Liver (tissue), 3 donors: ENCODE measurements around the gene ROPN1L.

Experiments
- EGR1 ChIP-seq, 2 donors: IDR thresholded peaks; 2 replicates each; pipeline ENCODE4 v1.6.1; 2016 to 2018; ENCODE audit warnings: antibody characterized with exemption in 2 of 2, low read depth in 2 of 2
- GABPA ChIP-seq, 2 donors: IDR thresholded peaks in 1 of 2; conservative IDR thresholded peaks in 1 of 2; 2 replicates each; pipeline ENCODE4 v1.6.1; 2016; ENCODE audit warnings: antibody characterized with exemption in 2 of 2, mild to moderate bottlenecking in 1 of 2, moderate library complexity in 1 of 2
- HNF4G ChIP-seq: IDR thresholded peaks from 2 replicates; pipeline ENCODE4 v1.6.1; 2016; ENCODE audit warnings: antibody characterized with exemption
- JUND ChIP-seq, 2 donors: IDR thresholded peaks; 2 replicates each; pipeline ENCODE4 v1.6.1; 2016; ENCODE audit warnings: antibody characterized with exemption in 2 of 2
- RAD21 ChIP-seq, 2 donors: IDR thresholded peaks; 2 replicates each; pipeline ENCODE4 v1.6.1; 2016; ENCODE audit warnings: antibody characterized with exemption in 2 of 2, mild to moderate bottlenecking in 2 of 2
- TAF1 ChIP-seq: conservative IDR thresholded peaks from 2 replicates; pipeline ENCODE4 v1.6.1; 2016; ENCODE audit warnings: antibody characterized with exemption, mild to moderate bottlenecking
- YY1 ChIP-seq: IDR thresholded peaks from 2 replicates; pipeline ENCODE4 v1.6.1; 2016; ENCODE audit warnings: antibody characterized with exemption, mild to moderate bottlenecking
- TF ChIP-seq, protein P1 (sequence below): IDR thresholded peaks from 2 replicates; pipeline ENCODE4 v1.6.1; 2016; ENCODE audit warnings: antibody characterized with exemption
- TF ChIP-seq, protein P2 (sequence below): fragments of 150-350 bp; IDR thresholded peaks from 2 replicates; pipeline ENCODE4 v1.5.1; 2017; ENCODE audit warnings: improper control_type of control experiment, low read depth, low read length; ENCODE audit not compliant: missing input control
- TF ChIP-seq, protein P3 (sequence below): IDR thresholded peaks from 2 replicates; pipeline ENCODE4 v1.6.1; 2016; ENCODE audit warnings: antibody characterized with exemption
- TF ChIP-seq, protein P4 (sequence below): IDR thresholded peaks from 2 replicates; pipeline ENCODE4 v1.6.1; 2016; ENCODE audit warnings: antibody characterized with exemption, mild to moderate bottlenecking
- donor health status: healthy.
- donor health status: healthy.

DNA sequence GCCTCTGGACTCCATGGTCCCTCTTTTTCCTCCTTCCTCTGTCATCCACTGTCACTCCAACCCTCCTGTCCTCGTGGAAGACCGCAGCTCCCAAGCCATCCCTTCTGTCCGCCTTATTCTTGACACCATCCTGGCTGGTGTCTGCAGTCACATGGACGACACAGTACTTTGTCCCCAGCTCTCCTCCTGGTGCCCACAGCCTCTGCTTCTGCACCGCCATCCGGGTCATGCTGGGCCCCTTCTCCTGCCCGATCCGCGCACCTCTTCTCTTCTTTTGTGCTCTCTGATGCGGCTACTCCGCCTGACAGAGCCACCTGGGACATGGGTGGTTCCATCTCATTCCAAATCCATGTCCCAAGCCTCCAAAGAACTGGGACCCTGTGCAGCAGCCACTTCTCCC is 22.5 kb downstream of the ROPN1L start:
- TF ChIP-seq, protein P1, sequence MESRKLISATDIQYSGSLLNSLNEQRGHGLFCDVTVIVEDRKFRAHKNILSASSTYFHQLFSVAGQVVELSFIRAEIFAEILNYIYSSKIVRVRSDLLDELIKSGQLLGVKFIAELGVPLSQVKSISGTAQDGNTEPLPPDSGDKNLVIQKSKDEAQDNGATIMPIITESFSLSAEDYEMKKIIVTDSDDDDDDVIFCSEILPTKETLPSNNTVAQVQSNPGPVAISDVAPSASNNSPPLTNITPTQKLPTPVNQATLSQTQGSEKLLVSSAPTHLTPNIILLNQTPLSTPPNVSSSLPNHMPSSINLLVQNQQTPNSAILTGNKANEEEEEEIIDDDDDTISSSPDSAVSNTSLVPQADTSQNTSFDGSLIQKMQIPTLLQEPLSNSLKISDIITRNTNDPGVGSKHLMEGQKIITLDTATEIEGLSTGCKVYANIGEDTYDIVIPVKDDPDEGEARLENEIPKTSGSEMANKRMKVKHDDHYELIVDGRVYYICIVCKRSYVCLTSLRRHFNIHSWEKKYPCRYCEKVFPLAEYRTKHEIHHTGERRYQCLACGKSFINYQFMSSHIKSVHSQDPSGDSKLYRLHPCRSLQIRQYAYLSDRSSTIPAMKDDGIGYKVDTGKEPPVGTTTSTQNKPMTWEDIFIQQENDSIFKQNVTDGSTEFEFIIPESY, result no peak
- TF ChIP-seq, protein P2, sequence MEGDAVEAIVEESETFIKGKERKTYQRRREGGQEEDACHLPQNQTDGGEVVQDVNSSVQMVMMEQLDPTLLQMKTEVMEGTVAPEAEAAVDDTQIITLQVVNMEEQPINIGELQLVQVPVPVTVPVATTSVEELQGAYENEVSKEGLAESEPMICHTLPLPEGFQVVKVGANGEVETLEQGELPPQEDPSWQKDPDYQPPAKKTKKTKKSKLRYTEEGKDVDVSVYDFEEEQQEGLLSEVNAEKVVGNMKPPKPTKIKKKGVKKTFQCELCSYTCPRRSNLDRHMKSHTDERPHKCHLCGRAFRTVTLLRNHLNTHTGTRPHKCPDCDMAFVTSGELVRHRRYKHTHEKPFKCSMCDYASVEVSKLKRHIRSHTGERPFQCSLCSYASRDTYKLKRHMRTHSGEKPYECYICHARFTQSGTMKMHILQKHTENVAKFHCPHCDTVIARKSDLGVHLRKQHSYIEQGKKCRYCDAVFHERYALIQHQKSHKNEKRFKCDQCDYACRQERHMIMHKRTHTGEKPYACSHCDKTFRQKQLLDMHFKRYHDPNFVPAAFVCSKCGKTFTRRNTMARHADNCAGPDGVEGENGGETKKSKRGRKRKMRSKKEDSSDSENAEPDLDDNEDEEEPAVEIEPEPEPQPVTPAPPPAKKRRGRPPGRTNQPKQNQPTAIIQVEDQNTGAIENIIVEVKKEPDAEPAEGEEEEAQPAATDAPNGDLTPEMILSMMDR, result no peak
- TF ChIP-seq JUND (IDR thresholded peaks at IDR 0.05) (no peak), TAF1 (no peak), GABPA (IDR thresholded peaks at IDR 0.05 in 1 of 2, conservative IDR thresholded peaks at IDR 0.05 in 1 of 2) (no peak), RAD21 (IDR thresholded peaks at IDR 0.05) (no peak), EGR1 (IDR thresholded peaks at IDR 0.05; ENCODE audit: low read depth in 2 of 2) (no peak), HNF4G (no peak), YY1 (no peak)
- TF ChIP-seq, protein P3, sequence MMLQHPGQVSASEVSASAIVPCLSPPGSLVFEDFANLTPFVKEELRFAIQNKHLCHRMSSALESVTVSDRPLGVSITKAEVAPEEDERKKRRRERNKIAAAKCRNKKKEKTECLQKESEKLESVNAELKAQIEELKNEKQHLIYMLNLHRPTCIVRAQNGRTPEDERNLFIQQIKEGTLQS, result no peak
- TF ChIP-seq, protein P4, sequence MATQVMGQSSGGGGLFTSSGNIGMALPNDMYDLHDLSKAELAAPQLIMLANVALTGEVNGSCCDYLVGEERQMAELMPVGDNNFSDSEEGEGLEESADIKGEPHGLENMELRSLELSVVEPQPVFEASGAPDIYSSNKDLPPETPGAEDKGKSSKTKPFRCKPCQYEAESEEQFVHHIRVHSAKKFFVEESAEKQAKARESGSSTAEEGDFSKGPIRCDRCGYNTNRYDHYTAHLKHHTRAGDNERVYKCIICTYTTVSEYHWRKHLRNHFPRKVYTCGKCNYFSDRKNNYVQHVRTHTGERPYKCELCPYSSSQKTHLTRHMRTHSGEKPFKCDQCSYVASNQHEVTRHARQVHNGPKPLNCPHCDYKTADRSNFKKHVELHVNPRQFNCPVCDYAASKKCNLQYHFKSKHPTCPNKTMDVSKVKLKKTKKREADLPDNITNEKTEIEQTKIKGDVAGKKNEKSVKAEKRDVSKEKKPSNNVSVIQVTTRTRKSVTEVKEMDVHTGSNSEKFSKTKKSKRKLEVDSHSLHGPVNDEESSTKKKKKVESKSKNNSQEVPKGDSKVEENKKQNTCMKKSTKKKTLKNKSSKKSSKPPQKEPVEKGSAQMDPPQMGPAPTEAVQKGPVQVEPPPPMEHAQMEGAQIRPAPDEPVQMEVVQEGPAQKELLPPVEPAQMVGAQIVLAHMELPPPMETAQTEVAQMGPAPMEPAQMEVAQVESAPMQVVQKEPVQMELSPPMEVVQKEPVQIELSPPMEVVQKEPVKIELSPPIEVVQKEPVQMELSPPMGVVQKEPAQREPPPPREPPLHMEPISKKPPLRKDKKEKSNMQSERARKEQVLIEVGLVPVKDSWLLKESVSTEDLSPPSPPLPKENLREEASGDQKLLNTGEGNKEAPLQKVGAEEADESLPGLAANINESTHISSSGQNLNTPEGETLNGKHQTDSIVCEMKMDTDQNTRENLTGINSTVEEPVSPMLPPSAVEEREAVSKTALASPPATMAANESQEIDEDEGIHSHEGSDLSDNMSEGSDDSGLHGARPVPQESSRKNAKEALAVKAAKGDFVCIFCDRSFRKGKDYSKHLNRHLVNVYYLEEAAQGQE, result no peak
